H1 (cell line): ENCODE measurements around the gene GNG7. TPM values are rescaled to one million over a fixed set of nuclear protein-coding genes. Genes with fewer than 3 reads are reported as not detected.

ENCODE experiments used
- EZH2 ChIP-seq: fragments of 200-600 bp; sonication (generic); IDR thresholded peaks from 2 replicates; pipeline ENCODE4 v1.7.1; 2012; ENCODE audit warnings: low read depth, mild to moderate bottlenecking, moderate library complexity, low read length, inconsistent platforms; ENCODE audit not compliant: severe bottlenecking
- GTF2F1 ChIP-seq: IDR thresholded peaks from 2 replicates; pipeline ENCODE4 v1.6.1; 2012; ENCODE audit warnings: low read depth, low read length, improper control_type of control experiment, borderline replicate concordance
- HDAC6 ChIP-seq: IDR thresholded peaks from one replicate; pipeline ENCODE4 v1.7.1; 2012; ENCODE audit warnings: low read depth, mild to moderate bottlenecking, inconsistent platforms, low read length, moderate library complexity
- RNF2 ChIP-seq: fragments of 200-900, 300-1000 bp; sonication (generic); IDR thresholded peaks from 2 replicates; pipeline ENCODE4 v1.7.1; 2016; ENCODE audit warnings: borderline replicate concordance, low read depth, mild to moderate bottlenecking, antibody characterized with exemption, low read length; ENCODE audit not compliant: poor library complexity, severe bottlenecking; ENCODE audit errors: missing control alignments
- SIX5 ChIP-seq: IDR thresholded peaks from 2 replicates; pipeline ENCODE4 v1.6.1; 2011; ENCODE audit warnings: mild to moderate bottlenecking, low read depth, low read length
- SUZ12 ChIP-seq: fragments of 200-600 bp; sonication (generic); IDR thresholded peaks from 2 replicates; pipeline ENCODE4 v1.6.1; 2012; ENCODE audit warnings: mild to moderate bottlenecking, inconsistent platforms, low read length, moderate library complexity, mixed read lengths
- TAF7 ChIP-seq: optimal IDR thresholded peaks from 2 replicates; pipeline ENCODE3; 2011; ENCODE audit warnings: low read depth, mild to moderate bottlenecking, inconsistent platforms, low read length, moderate library complexity, borderline replicate concordance
- TEAD4 ChIP-seq: IDR thresholded peaks from 2 replicates; pipeline ENCODE4 v1.6.1; 2012; ENCODE audit warnings: low read depth, low read length, inconsistent platforms, mixed read lengths
- polyA plus RNA-seq, 7 experiments: library from polyadenylated mRNA; depleted of rRNA in 3 of 7; stranded (reverse) in 5 of 7; unstranded in 2 of 7; fragments of >200 nt in 5 of 7; fragments of 200-250 nt in 2 of 7; gene quantifications; 1 replicate in 5 of 7; 2 replicates in 1 of 7; 4 replicates in 1 of 7; pipeline versions ENCODE4 v1.2.1 to v1.2.3, GENCODE V29; 2011 to 2013; ENCODE audit warnings: missing spikeins in 2 of 7, mixed read lengths in 2 of 7
- total RNA-seq: library from RNA; stranded (reverse); fragmentation: NEBNext Ultra II Directional; extraction: Animal tissue kit (Norgen Biotek cat#: 25700); gene quantifications from 2 replicates; pipeline ENCODE4 v1.2.1, GENCODE V29; 2021
- TF ChIP-seq, protein P1 (sequence below): fragments of 300-600 bp; sonication (generic); IDR thresholded peaks from 2 replicates; pipeline ENCODE4 v1.7.1; 2012; ENCODE audit warnings: low read length, moderate library complexity, mild to moderate bottlenecking, inconsistent platforms; ENCODE audit not compliant: insufficient replicate concordance
- TF ChIP-seq, protein P2 (sequence below): IDR thresholded peaks from 2 replicates; pipeline ENCODE4 v1.6.1; 2011; ENCODE audit warnings: low read depth, mild to moderate bottlenecking, low read length; ENCODE audit not compliant: insufficient read depth

The GNG7 gene
- total and polyA plus RNA-seq, 2 of the 8 experiments (the other 6 are each of a cell fraction or from before 2014, with no cell fraction given) = 2.8 to 7.8 TPM

DNA sequence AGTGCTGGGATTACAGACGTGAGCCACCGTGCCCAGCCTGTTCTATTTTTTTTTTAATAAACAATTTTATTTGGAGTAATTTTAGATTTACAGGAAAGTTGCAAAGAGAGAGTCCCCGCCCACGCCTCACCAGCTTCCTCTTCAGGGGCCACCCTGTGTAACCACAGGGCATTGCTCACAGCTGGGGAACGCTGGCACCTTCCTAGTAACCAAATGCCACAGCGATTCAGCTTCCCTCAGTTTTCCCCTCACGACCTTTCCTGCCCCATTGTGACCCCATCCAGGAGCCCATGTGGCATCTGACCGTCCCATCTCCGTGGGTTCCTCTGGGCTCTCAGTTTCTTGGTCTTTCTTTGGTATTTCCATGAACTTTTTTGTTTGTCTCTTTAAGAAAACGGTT lies 83.9 kb downstream of the GNG7 start (continued):
- TF ChIP-seq, protein P1, sequence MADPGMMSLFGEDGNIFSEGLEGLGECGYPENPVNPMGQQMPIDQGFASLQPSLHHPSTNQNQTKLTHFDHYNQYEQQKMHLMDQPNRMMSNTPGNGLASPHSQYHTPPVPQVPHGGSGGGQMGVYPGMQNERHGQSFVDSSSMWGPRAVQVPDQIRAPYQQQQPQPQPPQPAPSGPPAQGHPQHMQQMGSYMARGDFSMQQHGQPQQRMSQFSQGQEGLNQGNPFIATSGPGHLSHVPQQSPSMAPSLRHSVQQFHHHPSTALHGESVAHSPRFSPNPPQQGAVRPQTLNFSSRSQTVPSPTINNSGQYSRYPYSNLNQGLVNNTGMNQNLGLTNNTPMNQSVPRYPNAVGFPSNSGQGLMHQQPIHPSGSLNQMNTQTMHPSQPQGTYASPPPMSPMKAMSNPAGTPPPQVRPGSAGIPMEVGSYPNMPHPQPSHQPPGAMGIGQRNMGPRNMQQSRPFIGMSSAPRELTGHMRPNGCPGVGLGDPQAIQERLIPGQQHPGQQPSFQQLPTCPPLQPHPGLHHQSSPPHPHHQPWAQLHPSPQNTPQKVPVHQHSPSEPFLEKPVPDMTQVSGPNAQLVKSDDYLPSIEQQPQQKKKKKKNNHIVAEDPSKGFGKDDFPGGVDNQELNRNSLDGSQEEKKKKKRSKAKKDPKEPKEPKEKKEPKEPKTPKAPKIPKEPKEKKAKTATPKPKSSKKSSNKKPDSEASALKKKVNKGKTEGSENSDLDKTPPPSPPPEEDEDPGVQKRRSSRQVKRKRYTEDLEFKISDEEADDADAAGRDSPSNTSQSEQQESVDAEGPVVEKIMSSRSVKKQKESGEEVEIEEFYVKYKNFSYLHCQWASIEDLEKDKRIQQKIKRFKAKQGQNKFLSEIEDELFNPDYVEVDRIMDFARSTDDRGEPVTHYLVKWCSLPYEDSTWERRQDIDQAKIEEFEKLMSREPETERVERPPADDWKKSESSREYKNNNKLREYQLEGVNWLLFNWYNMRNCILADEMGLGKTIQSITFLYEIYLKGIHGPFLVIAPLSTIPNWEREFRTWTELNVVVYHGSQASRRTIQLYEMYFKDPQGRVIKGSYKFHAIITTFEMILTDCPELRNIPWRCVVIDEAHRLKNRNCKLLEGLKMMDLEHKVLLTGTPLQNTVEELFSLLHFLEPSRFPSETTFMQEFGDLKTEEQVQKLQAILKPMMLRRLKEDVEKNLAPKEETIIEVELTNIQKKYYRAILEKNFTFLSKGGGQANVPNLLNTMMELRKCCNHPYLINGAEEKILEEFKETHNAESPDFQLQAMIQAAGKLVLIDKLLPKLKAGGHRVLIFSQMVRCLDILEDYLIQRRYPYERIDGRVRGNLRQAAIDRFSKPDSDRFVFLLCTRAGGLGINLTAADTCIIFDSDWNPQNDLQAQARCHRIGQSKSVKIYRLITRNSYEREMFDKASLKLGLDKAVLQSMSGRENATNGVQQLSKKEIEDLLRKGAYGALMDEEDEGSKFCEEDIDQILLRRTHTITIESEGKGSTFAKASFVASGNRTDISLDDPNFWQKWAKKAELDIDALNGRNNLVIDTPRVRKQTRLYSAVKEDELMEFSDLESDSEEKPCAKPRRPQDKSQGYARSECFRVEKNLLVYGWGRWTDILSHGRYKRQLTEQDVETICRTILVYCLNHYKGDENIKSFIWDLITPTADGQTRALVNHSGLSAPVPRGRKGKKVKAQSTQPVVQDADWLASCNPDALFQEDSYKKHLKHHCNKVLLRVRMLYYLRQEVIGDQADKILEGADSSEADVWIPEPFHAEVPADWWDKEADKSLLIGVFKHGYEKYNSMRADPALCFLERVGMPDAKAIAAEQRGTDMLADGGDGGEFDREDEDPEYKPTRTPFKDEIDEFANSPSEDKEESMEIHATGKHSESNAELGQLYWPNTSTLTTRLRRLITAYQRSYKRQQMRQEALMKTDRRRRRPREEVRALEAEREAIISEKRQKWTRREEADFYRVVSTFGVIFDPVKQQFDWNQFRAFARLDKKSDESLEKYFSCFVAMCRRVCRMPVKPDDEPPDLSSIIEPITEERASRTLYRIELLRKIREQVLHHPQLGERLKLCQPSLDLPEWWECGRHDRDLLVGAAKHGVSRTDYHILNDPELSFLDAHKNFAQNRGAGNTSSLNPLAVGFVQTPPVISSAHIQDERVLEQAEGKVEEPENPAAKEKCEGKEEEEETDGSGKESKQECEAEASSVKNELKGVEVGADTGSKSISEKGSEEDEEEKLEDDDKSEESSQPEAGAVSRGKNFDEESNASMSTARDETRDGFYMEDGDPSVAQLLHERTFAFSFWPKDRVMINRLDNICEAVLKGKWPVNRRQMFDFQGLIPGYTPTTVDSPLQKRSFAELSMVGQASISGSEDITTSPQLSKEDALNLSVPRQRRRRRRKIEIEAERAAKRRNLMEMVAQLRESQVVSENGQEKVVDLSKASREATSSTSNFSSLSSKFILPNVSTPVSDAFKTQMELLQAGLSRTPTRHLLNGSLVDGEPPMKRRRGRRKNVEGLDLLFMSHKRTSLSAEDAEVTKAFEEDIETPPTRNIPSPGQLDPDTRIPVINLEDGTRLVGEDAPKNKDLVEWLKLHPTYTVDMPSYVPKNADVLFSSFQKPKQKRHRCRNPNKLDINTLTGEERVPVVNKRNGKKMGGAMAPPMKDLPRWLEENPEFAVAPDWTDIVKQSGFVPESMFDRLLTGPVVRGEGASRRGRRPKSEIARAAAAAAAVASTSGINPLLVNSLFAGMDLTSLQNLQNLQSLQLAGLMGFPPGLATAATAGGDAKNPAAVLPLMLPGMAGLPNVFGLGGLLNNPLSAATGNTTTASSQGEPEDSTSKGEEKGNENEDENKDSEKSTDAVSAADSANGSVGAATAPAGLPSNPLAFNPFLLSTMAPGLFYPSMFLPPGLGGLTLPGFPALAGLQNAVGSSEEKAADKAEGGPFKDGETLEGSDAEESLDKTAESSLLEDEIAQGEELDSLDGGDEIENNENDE = no peak
- TF ChIP-seq HDAC6 (no peak), TEAD4 (no peak), RNF2 (no peak), TAF7 (no peak), GTF2F1 (no peak), SUZ12 (no peak), SIX5 (no peak), EZH2 (no peak)
- TF ChIP-seq, protein P2, sequence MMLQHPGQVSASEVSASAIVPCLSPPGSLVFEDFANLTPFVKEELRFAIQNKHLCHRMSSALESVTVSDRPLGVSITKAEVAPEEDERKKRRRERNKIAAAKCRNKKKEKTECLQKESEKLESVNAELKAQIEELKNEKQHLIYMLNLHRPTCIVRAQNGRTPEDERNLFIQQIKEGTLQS = no peak
